GM19452 (cell line): ENCODE results near the gene EVX1.
A peak's percentile ranks its signal among the peaks of the same experiment; 100 is the strongest.

Experiments used
- ATAC-seq: cut with Tn5 transposase; IDR thresholded peaks from one replicate; pipeline ENCODE4 v1.9.1; 2021; ENCODE audit not compliant: unreplicated experiment

Gene EVX1

DNA sequence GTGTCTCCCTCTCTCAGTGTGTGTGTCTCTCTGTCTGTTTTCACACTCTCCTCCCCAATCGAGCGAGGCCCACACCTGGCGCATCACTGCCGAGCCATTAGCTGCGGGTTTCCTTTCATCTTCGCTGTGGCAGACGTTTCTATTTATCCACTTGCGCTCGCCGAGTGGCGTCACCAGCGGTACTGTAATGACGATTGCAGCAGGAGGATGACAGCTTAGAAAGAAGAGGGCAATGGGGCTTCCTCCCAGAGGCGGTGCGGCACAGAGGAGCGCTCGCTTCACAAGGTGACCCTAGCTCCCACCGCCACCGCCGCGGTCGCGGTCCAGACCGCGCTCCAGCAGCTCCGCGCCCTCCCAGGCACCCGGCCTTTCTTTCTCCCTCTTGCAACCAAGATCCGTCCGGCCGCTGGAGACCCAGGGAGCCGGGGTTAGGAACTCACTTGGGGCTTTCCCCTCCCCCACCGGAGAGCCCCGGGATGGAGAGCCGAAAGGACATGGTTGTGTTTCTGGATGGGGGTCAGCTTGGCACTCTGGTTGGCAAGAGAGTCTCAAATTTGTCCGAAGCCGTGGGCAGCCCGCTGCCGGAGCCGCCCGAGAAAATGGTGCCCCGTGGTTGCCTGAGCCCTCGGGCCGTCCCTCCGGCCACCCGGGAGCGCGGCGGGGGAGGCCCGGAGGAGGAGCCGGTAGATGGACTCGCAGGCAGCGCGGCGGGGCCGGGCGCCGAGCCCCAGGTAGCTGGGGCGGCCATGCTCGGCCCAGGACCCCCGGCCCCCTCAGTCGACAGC is at the start of gene EVX1:
Gene EVX1, plus strand, starts transcription at position 248 of the 785 bp plus-strand sequence. Its CDS starts 229 bp downstream, at position 477.
- no peak for ATAC-seq

DNA sequence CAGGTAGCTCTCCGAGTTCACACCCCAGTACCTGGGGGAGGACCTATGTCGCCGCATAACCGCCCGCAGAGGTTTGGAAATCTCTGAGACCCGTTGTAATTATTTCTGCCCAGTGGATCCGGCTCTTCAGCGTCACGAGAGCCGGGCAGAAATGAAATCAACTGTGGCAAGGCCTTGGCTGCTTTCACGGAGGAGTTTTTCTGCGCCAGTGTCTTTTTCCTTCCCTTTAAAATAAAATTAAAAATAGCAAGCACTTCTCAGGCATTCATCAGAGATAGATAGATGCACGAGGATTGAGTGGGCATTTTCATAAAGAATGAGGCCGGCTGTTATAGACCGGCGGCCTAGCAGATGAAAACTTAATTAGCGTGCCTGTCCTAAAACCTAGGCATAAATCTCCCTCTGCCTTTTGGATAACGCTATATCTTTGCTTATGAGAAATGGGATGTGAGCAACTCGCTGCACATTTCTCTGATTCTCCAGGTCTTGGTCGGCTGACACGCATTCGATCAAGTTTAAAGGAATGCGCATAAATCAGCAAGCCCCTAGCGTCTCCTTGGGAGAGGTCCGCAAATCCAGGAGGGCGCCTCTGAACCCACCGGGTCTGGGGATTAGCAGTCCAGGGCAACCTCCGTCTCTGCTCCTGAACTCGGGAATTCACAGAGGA is 49.1 kb upstream of the EVX1 start:
- ATAC-seq: no peak

DNA sequence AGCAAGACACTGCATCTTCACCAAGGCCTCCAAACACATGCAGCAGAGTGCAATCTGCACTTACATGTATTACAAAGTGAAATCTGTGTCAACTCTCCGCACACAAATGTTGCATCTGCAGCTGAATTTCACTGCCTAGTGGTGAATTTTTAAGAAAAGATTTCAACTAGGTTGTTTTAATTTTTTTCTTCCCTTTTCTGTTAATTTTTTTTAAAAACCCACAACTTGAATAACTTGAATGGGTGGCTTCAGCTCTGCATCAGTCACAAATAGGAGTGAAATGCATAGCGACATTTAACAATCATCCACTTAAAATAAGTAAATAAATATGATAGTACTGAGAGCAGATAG is 48.6 kb upstream of the EVX1 start:
- no peak for ATAC-seq

- no peak for ATAC-seq
These were observed 47.8 kb upstream of the EVX1 start for GRCh38 chr7:27194686-27195379.

DNA sequence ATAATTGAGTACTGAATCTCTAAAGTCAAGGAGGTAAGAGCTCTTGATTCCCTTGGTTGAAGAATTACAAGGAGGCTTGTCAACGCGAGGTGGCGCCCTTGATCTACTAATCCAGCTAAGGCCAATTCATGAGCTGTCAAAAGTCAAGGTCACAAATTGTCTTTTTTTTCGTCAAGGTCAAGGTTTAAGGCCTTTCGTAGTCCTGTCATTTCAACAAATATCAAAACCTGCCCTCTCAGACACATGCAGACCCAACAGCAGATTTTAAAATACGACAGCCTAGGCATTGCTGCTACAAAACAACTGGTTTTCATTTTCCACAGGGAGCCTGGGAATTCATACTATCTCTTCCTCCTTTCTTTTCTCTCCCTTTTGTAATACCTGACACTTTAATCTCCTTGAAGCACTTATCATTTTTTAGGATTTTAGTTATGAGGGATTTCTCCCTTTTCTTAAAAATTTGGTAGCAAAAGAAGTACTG is 46.3 kb upstream of the EVX1 start:
- ATAC-seq: no peak

- ATAC-seq: no peak
These were observed 45.2 kb upstream of the EVX1 start for GRCh38 chr7:27197137-27198042.

GRCh38 chr7:27198138-27198841 is 44.3 kb upstream of the EVX1 start:
- no peak for ATAC-seq

GRCh38 chr7:27198871-27199801 is 43.5 kb upstream of the EVX1 start:
- ATAC-seq: no peak

DNA sequence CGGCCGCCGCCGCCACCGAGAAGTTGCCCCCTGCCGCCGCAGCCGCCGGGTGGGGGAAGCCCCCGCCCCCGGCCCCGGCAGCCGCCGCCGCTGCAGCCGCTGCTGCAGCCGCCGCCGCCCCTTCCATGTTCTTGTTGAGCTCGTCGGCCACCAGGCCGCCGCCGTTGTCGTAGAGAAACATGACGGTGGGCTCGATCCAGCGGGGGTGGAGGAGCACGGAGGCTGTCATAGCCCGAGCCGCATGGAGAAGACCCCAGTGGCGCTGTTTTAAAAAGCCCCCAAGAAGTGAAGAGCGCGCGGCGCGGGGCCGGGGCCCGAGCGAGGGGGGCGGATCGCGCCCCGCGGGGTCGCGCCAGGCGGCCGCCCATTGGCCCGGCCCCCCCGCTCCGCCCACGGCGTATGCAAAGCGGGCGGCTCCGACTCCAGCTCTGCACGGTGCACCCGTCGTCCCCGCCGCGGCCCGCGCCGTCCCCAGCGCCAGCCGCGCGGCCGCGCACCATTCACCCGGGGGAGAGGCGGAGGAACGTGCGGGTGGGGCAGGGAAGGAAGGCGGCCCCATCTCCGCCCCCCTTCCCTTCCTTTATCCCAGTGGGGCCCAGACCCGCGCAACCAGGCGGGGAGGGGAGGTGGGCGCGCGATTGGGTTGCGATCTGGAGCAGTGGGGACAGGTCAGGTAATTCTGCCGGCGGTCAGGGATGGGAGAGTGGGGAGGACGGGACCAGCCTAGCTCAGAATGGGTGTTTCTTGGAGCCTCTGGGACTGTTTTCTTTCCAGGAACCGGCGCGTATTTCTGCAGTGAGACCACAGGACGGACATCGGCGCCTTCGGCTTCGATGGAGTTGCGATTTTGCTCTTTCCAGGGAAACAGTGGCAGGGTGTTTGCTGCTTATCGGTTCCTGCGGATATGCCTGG is 42.5 kb upstream of the EVX1 start, which contains the start of gene HOXA13:
Gene HOXA13, minus strand, starts transcription at position 243 of the 912 bp plus-strand sequence. Its CDS starts 14 bp downstream, at position 229.
- peak; percentile 73 for ATAC-seq

GRCh38 chr7:27200761-27201579 is 41.6 kb upstream of the EVX1 start:
- ATAC-seq: no peak

DNA sequence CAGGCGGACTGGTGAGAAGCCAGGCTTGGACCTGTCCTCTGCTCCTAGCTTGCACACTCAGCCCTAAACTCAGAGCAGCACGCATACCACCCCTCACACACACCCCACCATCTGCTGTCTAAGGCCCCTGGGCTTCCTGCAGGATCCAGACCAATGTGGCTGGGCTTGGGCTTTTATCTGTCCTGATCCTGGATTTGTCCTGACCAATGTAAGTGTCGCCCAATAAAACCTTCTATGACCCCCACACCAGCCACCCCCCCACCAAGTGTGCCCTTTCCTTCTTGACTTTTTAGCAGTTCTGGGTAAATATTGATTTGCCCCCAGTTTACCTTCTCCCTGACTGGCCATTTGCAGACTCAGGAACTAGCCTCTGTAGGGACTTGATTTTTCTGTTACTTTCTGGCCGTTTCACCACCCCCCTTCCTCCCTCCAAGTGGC is 41.0 kb upstream of the EVX1 start:
- ATAC-seq: no peak

- no peak for ATAC-seq
These were observed 40.4 kb upstream of the EVX1 start for GRCh38 chr7:27202018-27202861.

- ATAC-seq: no peak
These were observed 39.8 kb upstream of the EVX1 start for GRCh38 chr7:27202862-27203134.

GRCh38 chr7:27203365-27203953 is 39.1 kb upstream of the EVX1 start:
- no peak for ATAC-seq

DNA sequence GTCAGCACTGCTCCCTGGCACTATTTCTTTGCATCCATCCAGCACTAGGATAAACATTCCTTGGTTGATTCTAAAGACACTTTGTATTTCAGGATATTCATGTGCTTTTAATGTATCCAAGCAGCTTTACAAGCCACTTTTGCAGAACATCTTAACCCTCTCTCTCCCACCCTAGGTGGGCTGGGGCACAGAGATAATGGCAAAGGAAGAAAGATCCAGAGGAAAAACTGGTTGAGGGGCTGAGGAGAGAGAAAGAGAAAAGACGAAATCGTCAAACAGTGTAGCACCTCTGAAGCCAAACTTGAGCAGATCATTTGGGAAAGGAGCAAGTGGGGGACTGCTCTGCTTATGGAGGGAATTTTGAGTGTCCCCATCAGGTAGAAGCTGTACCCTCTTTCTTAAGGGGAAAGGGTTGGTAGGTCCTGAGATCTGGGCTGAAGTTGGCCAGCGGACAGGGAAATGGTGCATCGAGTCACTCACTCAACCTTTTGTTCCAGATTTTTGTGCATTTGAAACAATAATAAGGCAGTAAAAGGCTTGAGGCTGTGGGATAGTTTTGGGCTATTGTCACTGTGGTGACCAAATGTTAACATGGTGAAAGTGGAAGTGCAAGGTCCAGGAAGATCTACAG is 38.5 kb upstream of the EVX1 start:
- ATAC-seq: no peak
